HepG2 (cell line): Measurements from ENCODE around the gene ZFP14. TPM values are rescaled to one million over a fixed set of nuclear protein-coding genes. Genes with fewer than 3 reads are reported as not detected.

Source experiments
- CBFB ChIP-seq: sonication (generic); formaldehyde crosslinking; IDR thresholded peaks from 2 replicates; pipeline ENCODE4 v1.4.0; 2020; ENCODE audit warnings: missing genetic modification reagents
- CHD4 ChIP-seq: fragments of 200-600 bp; sonication (generic); IDR thresholded peaks from 2 replicates; pipeline ENCODE4 v1.7.0; 2017; ENCODE audit warnings: mild to moderate bottlenecking, low read length, borderline replicate concordance
- DNMT3B ChIP-seq: conservative IDR thresholded peaks from 2 replicates; pipeline ENCODE4 v1.6.1; 2016; ENCODE audit warnings: missing biosample characterization, control low read depth
- HNRNPUL1 ChIP-seq: fragments of 200-400 bp; formaldehyde crosslinking; IDR thresholded peaks from 2 replicates; pipeline ENCODE4 v1.6.1; 2017; ENCODE audit warnings: low read depth, mild to moderate bottlenecking, low read length, moderate library complexity
- IKZF4 ChIP-seq: sonication (generic); formaldehyde crosslinking; IDR thresholded peaks from 2 replicates; pipeline ENCODE4 v1.5.1; 2020; ENCODE audit warnings: borderline replicate concordance, mild to moderate bottlenecking, low read depth, missing genetic modification reagents; ENCODE audit errors: not compliant biosample characterization
- KDM2A ChIP-seq: sonication (generic); formaldehyde crosslinking; IDR thresholded peaks from 2 replicates; pipeline ENCODE4 v1.4.0; 2020; ENCODE audit warnings: low read depth, missing genetic modification reagents, borderline replicate concordance
- MZF1 ChIP-seq: sonication (generic); formaldehyde crosslinking; IDR thresholded peaks from 2 replicates; pipeline ENCODE4 v1.8.1; 2023; ENCODE audit warnings: mild to moderate bottlenecking, missing genetic modification reagents, borderline replicate concordance
- NFE2 ChIP-seq: sonication (generic); formaldehyde crosslinking; IDR thresholded peaks from 2 replicates; pipeline ENCODE4 v1.4.0; 2020; ENCODE audit warnings: missing genetic modification reagents
- RFX1 ChIP-seq: fragments of 450-650 bp; IDR thresholded peaks from 2 replicates; pipeline ENCODE4 v1.6.1; 2017
- SATB2 ChIP-seq: sonication (generic); formaldehyde crosslinking; IDR thresholded peaks from 2 replicates; pipeline ENCODE4 v1.5.0; 2020; ENCODE audit warnings: missing genetic modification reagents
- TSC22D2 ChIP-seq: sonication (generic); formaldehyde crosslinking; IDR thresholded peaks from 2 replicates; pipeline ENCODE4 v1.5.1; 2020; ENCODE audit warnings: missing genetic modification reagents, mild to moderate bottlenecking, borderline replicate concordance
- U2AF1 ChIP-seq: fragments of 200-400 bp; formaldehyde crosslinking; optimal IDR thresholded peaks from 2 replicates; pipeline ENCODE3; 2017; ENCODE audit warnings: mild to moderate bottlenecking, low read depth, low read length
- ZNF260 ChIP-seq: sonication (generic); formaldehyde crosslinking; IDR thresholded peaks from 2 replicates; pipeline ENCODE4 v1.4.0; 2020; ENCODE audit warnings: missing genetic modification reagents, low read depth, mild to moderate bottlenecking, borderline replicate concordance
- ZNF335 ChIP-seq: sonication (generic); formaldehyde crosslinking; IDR thresholded peaks from 2 replicates; pipeline ENCODE4 v1.4.0; 2020; ENCODE audit warnings: missing genetic modification reagents
- ZNF598 ChIP-seq: sonication (generic); formaldehyde crosslinking; IDR thresholded peaks from 2 replicates; pipeline ENCODE4 v1.5.1; 2020; ENCODE audit warnings: mild to moderate bottlenecking, missing genetic modification reagents, borderline replicate concordance
- ZNF773 ChIP-seq: sonication (generic); formaldehyde crosslinking; IDR thresholded peaks from 2 replicates; pipeline ENCODE4 v1.4.0; 2020; ENCODE audit warnings: missing genetic modification reagents, borderline replicate concordance
- ZNF850 ChIP-seq: sonication (generic); formaldehyde crosslinking; conservative IDR thresholded peaks from 2 replicates; pipeline ENCODE4 v1.9.0; 2021; ENCODE audit warnings: mild to moderate bottlenecking, missing genetic modification reagents
- polyA plus RNA-seq, 8 experiments: library from polyadenylated mRNA; depleted of rRNA in 3 of 8; stranded (reverse) in 7 of 8; unstranded in 1 of 8; fragments of >200 nt; fragmentation: Illumina TruSeq in 4 of 8; extraction: Trizol in 4 of 8; gene quantifications; 2 replicates each; pipeline versions ENCODE4 v1.2.1 to v1.2.3, GENCODE V29; 2011 to 2016; ENCODE audit warnings: low read depth in 4 of 8, missing spikeins in 1 of 8, mixed read lengths in 1 of 8; ENCODE audit not compliant: insufficient read depth in 1 of 8
- total RNA-seq, 5 experiments: library from RNA; depleted of rRNA; stranded (reverse); fragments of >200 nt; fragmentation: Illumina TruSeq; extraction: Trizol; gene quantifications; 2 replicates each; pipeline ENCODE4 v1.2.3, GENCODE V29; 2016; ENCODE audit warnings: low read depth in 1 of 5
- TF ChIP-seq, protein P1 (sequence below): sonication (generic); formaldehyde crosslinking; IDR thresholded peaks from 2 replicates; pipeline ENCODE4 v1.5.1; 2020; ENCODE audit warnings: missing genetic modification reagents, mild to moderate bottlenecking, borderline replicate concordance
- TF ChIP-seq, protein P2 (sequence below): sonication (generic); formaldehyde crosslinking; IDR thresholded peaks from 2 replicates; pipeline ENCODE4 v1.4.0; 2020; ENCODE audit warnings: missing genetic modification reagents
- TF ChIP-seq, protein P3 (sequence below): sonication (generic); formaldehyde crosslinking; conservative IDR thresholded peaks from 2 replicates; pipeline ENCODE4 v1.8.0; 2022; ENCODE audit warnings: mild to moderate bottlenecking, moderate library complexity, missing genetic modification reagents

The ZFP14 gene
- total and polyA plus RNA-seq, 2 of the 13 experiments (the other 11 are each of a cell fraction or from before 2014, with no cell fraction given), result 2.0 to 5.0 TPM

DNA sequence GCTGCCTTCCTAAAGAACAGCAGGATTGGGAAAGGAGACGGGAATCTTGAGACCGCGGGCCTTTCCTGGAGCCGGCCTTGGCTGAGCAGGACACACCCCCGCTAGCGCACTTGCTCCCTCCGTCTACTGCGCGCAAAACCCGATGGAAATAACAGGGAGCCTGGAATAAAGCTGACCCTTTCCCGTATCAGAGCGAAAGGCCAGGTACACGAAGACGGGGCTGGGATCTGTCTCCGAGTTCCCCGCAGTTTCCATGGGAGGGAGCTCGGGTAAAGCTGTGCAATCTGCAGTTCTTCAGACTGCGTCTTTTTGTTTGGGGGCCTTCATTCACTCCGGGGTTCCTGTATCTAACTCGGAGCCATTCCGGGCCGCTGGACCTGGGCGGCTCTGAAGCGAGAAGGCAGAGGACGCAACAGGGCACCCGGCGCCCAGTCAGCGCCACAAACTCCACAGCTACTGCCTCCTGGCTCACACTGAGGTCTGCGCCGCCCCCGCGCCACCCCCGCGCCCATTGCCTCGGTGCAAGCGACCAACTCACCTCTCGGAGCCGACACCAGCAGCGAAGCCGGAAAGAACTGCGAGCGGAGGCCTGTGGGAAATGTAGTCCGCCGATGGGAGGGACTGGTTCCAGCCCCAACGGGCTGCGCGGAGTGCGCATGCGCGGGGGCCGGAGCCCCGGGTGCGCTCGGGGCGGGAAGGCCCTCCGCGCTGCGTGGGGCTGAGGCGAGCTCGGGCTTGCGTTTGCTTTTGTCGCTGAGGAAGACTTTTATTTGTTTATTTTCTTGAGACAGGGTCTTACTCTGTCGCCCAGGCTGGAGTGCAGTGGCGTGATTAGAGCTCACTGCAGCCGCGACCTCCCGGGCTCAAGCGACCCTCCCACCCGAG, at the start of gene ZFP14 (continued):
- TF ChIP-seq NFE2 (CRISPR knock-in tag) (no peak), CBFB (CRISPR knock-in tag) (peak; percentile 62; the same call in 1 of the 2 replicates), ZNF260 (CRISPR knock-in tag) (no peak), SATB2 (0 out of 2 replicates have a peak, but pooled peaks have one; percentile 13), KDM2A (CRISPR knock-in tag) (peak; percentile 83), IKZF4 (CRISPR knock-in tag) (peak; percentile 42), ZNF335 (CRISPR knock-in tag) (peak; percentile 76), RFX1 (no peak), ZNF598 (CRISPR knock-in tag) (no peak), TSC22D2 (CRISPR knock-in tag) (peak; percentile 33; the same call in 1 of the 2 replicates), HNRNPUL1 (no peak), ZNF773 (CRISPR knock-in tag) (no peak), CHD4 (no peak), MZF1 (CRISPR knock-in tag) (no peak), ZNF850 (no peak), DNMT3B (CRISPR knock-in tag) (0 out of 2 replicates have a peak, but pooled peaks have one; percentile 61), U2AF1 (no peak)
- TF ChIP-seq, protein P1, sequence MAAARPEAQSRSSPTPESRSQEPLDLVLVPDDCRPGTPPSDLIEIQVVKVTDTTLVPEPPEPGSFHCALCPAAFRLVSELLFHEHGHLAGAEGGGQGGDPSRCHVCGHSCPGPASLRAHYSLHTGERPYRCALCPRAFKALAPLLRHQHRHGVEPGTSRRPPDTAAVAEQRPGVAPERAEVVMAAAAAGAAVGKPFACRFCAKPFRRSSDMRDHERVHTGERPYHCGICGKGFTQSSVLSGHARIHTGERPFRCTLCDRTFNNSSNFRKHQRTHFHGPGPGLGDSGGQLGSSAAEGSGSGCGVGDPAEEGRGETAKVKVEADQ (CRISPR knock-in tag), result no peak
- TF ChIP-seq, protein P2, sequence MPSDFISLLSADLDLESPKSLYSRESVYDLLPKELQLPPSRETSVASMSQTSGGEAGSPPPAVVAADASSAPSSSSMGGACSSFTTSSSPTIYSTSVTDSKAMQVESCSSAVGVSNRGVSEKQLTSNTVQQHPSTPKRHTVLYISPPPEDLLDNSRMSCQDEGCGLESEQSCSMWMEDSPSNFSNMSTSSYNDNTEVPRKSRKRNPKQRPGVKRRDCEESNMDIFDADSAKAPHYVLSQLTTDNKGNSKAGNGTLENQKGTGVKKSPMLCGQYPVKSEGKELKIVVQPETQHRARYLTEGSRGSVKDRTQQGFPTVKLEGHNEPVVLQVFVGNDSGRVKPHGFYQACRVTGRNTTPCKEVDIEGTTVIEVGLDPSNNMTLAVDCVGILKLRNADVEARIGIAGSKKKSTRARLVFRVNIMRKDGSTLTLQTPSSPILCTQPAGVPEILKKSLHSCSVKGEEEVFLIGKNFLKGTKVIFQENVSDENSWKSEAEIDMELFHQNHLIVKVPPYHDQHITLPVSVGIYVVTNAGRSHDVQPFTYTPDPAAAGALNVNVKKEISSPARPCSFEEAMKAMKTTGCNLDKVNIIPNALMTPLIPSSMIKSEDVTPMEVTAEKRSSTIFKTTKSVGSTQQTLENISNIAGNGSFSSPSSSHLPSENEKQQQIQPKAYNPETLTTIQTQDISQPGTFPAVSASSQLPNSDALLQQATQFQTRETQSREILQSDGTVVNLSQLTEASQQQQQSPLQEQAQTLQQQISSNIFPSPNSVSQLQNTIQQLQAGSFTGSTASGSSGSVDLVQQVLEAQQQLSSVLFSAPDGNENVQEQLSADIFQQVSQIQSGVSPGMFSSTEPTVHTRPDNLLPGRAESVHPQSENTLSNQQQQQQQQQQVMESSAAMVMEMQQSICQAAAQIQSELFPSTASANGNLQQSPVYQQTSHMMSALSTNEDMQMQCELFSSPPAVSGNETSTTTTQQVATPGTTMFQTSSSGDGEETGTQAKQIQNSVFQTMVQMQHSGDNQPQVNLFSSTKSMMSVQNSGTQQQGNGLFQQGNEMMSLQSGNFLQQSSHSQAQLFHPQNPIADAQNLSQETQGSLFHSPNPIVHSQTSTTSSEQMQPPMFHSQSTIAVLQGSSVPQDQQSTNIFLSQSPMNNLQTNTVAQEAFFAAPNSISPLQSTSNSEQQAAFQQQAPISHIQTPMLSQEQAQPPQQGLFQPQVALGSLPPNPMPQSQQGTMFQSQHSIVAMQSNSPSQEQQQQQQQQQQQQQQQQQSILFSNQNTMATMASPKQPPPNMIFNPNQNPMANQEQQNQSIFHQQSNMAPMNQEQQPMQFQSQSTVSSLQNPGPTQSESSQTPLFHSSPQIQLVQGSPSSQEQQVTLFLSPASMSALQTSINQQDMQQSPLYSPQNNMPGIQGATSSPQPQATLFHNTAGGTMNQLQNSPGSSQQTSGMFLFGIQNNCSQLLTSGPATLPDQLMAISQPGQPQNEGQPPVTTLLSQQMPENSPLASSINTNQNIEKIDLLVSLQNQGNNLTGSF, result no peak
- TF ChIP-seq, protein P3, sequence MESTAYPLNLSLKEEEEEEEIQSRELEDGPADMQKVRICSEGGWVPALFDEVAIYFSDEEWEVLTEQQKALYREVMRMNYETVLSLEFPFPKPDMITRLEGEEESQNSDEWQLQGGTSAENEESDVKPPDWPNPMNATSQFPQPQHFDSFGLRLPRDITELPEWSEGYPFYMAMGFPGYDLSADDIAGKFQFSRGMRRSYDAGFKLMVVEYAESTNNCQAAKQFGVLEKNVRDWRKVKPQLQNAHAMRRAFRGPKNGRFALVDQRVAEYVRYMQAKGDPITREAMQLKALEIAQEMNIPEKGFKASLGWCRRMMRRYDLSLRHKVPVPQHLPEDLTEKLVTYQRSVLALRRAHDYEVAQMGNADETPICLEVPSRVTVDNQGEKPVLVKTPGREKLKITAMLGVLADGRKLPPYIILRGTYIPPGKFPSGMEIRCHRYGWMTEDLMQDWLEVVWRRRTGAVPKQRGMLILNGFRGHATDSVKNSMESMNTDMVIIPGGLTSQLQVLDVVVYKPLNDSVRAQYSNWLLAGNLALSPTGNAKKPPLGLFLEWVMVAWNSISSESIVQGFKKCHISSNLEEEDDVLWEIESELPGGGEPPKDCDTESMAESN, result peak; percentile 28; the same call in 1 of the 2 replicates
